ENCODE results near the gene ARRDC2. TPM values are rescaled to one million over a fixed set of nuclear protein-coding genes. Genes with fewer than 3 reads are reported as not detected.
A peak's percentile ranks its signal among the peaks of the same experiment; 100 is the strongest.
"Not testable (repeated sequence)": the region's sequence is repeated elsewhere in the genome, so short reads cannot be mapped to it uniquely, and the experiment has no call there.

Gene ARRDC2
- total RNA-seq, 4 donors from 2014 or later, result 18.7 to 77.9 (median 43.1) TPM

GRCh38 chr19:18000915-18001776 is 6.8 kb upstream of the ARRDC2 start:
- no peaks in the 10 kb centered on the region for H3K27me3 ChIP-seq
- intact Hi-C loops (cut with DNase I; ENCODE audit: low total_unique reads), result no loop called here
- H3K27ac ChIP-seq, result peak overlapping the region; percentile 71 to 92
- H3K4me3 ChIP-seq, result peak overlapping the region; percentile 45 to 60
- peak; percentile 78 to 85 for DNase-seq
- peak; percentile 71 to 78 for TF ChIP-seq POLR2A (IDR thresholded peaks at IDR 0.05)
- peak in 1 of 4 experiments; percentile 21 for TF ChIP-seq CTCF (IDR thresholded peaks at IDR 0.05)
- no peaks in the 10 kb centered on the region for H3K4me1 ChIP-seq
- no peaks in the 10 kb centered on the region for H3K36me3 ChIP-seq
- H3K9me3 ChIP-seq, result no peaks in the 10 kb centered on the region

GRCh38 chr19:18001777-18002345 is 6.1 kb upstream of the ARRDC2 start:
- H3K4me3 ChIP-seq, result peak overlapping the region; percentile 45 to 60
- DNase-seq, result peak in 1 of 2 donors; percentile 27
- peak overlapping the region; percentile 71 to 92 for H3K27ac ChIP-seq
- H3K4me1 ChIP-seq, result no peaks in the 10 kb centered on the region
- H3K9me3 ChIP-seq, result no peaks in the 10 kb centered on the region
- TF ChIP-seq CTCF (IDR thresholded peaks at IDR 0.05) (no peak), POLR2A (IDR thresholded peaks at IDR 0.05) (no peak)
- H3K36me3 ChIP-seq, result no peaks in the 10 kb centered on the region
- no peaks in the 10 kb centered on the region for H3K27me3 ChIP-seq
- intact Hi-C loops (cut with DNase I; ENCODE audit: low total_unique reads), result no loop called here

GRCh38 chr19:18002347-18002850 is 5.6 kb upstream of the ARRDC2 start:
- DNase-seq, result no peak
- no peaks in the 10 kb centered on the region for H3K4me1 ChIP-seq
- TF ChIP-seq CTCF (IDR thresholded peaks at IDR 0.05), result no peak
- H3K27ac ChIP-seq, result peak overlapping the region; percentile 71 to 92
- H3K36me3 ChIP-seq, result no peaks in the 10 kb centered on the region
- intact Hi-C loops (cut with DNase I; ENCODE audit: low total_unique reads), result no loop called here
- no peaks in the 10 kb centered on the region for H3K27me3 ChIP-seq
- H3K4me3 ChIP-seq, result peak overlapping the region in 1 of 2 donors; percentile 60
- no peaks in the 10 kb centered on the region for H3K9me3 ChIP-seq

GRCh38 chr19:18005750-18006149 is 2.2 kb upstream of the ARRDC2 start:
- not testable (repeated sequence) for DNase-seq, H3K4me1 ChIP-seq
- intact Hi-C loops (cut with DNase I; ENCODE audit: low total_unique reads), result loop anchor here (5.0 kb wide), 1 partner anchor 52 kb away; no protein-coding TSS in a partner anchor

GRCh38 chr19:18007044-18007916 is 690 bp upstream of the ARRDC2 start:
- DNase-seq, result peak; percentile 76 to 81
- Histone ChIP-seq H3K4me1 (peaks cover 0 to 5% of the 10 kb centered on the region in 2 donors), H3K4me3 (peak overlapping the region; percentile 43 to 51), H3K27me3 (no peaks in the 10 kb centered on the region), H3K27ac (peak overlapping the region; percentile 80 to 81), H3K36me3 (no peaks in the 10 kb centered on the region), H3K9me3 (no peaks in the 10 kb centered on the region)
- intact Hi-C loops (cut with DNase I; ENCODE audit: low total_unique reads), result loop anchor here (5.0 kb wide), 1 partner anchor 50 kb away; no protein-coding TSS in a partner anchor
- peak; percentile 38 to 75 for TF ChIP-seq POLR2A (IDR thresholded peaks at IDR 0.05)
- peak; percentile 95 to 99 (median 96) for TF ChIP-seq CTCF (IDR thresholded peaks at IDR 0.05)

More at GRCh38 chr19:18005750-18006149, 2.2 kb upstream of the ARRDC2 start:
- not testable (repeated sequence) for H3K27me3 ChIP-seq, H3K9me3 ChIP-seq, H3K4me3 ChIP-seq, H3K36me3 ChIP-seq, H3K27ac ChIP-seq
